ENCODE measurements around the gene NHS.

DNA sequence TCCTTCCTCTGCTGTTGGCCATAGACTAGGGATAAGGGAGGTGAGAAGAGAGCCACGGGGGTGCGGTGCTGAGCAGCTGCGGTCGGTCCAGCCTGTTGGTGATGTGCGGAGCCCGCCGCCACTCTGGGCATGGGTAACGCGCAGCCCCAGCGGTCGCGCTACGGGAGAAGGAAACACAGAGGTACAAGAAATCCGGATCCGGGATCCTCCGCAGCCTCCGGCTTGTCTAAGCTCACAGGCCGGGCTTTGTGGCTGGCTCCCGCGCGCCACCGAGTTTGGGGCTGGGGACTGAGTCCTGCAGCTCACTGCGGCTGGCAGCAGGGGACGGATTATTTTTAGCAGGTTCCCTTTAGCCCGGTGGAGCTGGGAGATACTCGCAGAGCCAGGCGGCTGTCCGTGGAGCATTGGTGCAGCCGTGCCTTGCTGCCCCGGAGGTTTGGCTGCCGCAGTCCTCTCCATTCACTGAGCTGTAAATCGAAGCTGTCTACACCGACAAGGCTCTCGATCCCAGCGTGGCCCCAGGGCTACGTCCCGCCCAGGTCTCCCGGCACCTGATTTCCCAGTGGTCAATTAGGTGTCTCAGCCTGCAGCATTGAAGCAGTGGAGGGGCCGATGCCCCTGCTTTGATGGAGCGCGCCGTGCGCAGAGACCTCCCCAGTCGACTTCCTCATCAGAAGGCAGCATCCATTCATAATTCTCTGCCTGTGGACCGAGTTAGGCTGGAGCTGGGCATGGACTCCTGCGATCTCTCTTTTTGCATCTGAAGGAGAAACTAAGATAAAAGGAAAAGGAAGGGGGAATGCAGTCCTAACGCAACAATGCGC, 280.4 kb downstream of the NHS start:
- TF ChIP-seq, protein P1, sequence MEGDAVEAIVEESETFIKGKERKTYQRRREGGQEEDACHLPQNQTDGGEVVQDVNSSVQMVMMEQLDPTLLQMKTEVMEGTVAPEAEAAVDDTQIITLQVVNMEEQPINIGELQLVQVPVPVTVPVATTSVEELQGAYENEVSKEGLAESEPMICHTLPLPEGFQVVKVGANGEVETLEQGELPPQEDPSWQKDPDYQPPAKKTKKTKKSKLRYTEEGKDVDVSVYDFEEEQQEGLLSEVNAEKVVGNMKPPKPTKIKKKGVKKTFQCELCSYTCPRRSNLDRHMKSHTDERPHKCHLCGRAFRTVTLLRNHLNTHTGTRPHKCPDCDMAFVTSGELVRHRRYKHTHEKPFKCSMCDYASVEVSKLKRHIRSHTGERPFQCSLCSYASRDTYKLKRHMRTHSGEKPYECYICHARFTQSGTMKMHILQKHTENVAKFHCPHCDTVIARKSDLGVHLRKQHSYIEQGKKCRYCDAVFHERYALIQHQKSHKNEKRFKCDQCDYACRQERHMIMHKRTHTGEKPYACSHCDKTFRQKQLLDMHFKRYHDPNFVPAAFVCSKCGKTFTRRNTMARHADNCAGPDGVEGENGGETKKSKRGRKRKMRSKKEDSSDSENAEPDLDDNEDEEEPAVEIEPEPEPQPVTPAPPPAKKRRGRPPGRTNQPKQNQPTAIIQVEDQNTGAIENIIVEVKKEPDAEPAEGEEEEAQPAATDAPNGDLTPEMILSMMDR (IDR thresholded peaks at IDR 0.05; ENCODE audit: low read depth, low read length, poor library complexity, severe bottlenecking) = no peak
- no peak for TF ChIP-seq EZH2phosphoT487 (IDR thresholded peaks at IDR 0.05; ENCODE audit: borderline replicate concordance, low read length)

Data from DOHH2 (cell line).